A673 (cell line): ENCODE data around the gene BCL2.

Experiments
- CTCF ChIP-seq: fragments of 300-800, 200-600 bp; sonication (generic); conservative IDR thresholded peaks from 2 replicates; pipeline ENCODE4 v1.5.1; 2017; ENCODE audit warnings: low read depth, mild to moderate bottlenecking, antibody characterized with exemption, low read length, moderate library complexity, mixed read lengths
- EZH2 ChIP-seq: fragments of 200-600 bp; sonication (generic); IDR thresholded peaks from 2 replicates; pipeline ENCODE4 v1.6.1; 2017; ENCODE audit warnings: borderline replicate concordance, low read depth, mild to moderate bottlenecking, mixed read lengths, antibody characterized with exemption, low read length; ENCODE audit not compliant: poor library complexity, severe bottlenecking

- TF ChIP-seq EZH2 (no peak), CTCF (no peak)
Measured at GRCh38 chr18:63292831-63293683, 26.5 kb downstream of the BCL2 start.
